AG04450 (cell line): ENCODE results near the gene SPEN. TPM values are rescaled to one million over a fixed set of nuclear protein-coding genes. Genes with fewer than 3 reads are reported as not detected.
A peak's percentile ranks its signal among the peaks of the same experiment; 100 is the strongest.

Experiments
- CTCF ChIA-PET: fragments of 300-600, 350-600 bp; formaldehyde crosslinking; extraction: SDS; loops from one replicate; lab custom pipeline; 2022; ENCODE audit warnings: antibody characterized with exemption, inconsistent platforms; lab: Charles Lee
- POLR2A ChIA-PET: fragments of 350-600 bp; formaldehyde crosslinking; extraction: SDS; loops from one replicate; lab custom pipeline; 2021; ENCODE audit warnings: antibody characterized with exemption, inconsistent platforms; lab: Yijun Ruan, JAX
- DNase-seq: peaks from one replicate; pipeline ENCODE4 v3.0.0-alpha.2; 2011; ENCODE audit warnings: low read depth, low spot score
- H3K27ac ChIP-seq: one replicate; pipeline ENCODE4 v1.5.1; 2012; ENCODE audit warnings: low read depth, low read length, control low read depth
- H3K27me3 ChIP-seq: one replicate; pipeline ENCODE4 v1.6.0; 2012; ENCODE audit warnings: low read length; ENCODE audit not compliant: control insufficient read depth, insufficient read depth
- H3K4me3 ChIP-seq: 2 replicates; pipeline ENCODE4 v1.5.1; 2011; ENCODE audit warnings: mild to moderate bottlenecking, low read depth, low read length, control low read depth
- H3K9me3 ChIP-seq: 2 replicates; pipeline ENCODE4 v1.5.1; 2012; ENCODE audit warnings: low read length; ENCODE audit not compliant: control insufficient read depth, insufficient read depth
- polyA plus RNA-seq: library from polyadenylated mRNA; depleted of rRNA; stranded (reverse); fragments of >200 nt; gene quantifications from 2 replicates; pipeline ENCODE4 v1.2.3, GENCODE V29; 2011
- TF ChIP-seq, protein P1 (sequence below): IDR thresholded peaks from 2 replicates; pipeline ENCODE4 v1.5.1; 2011; ENCODE audit warnings: low read depth, low read length, control low read depth, inconsistent platforms

The SPEN gene
- polyA plus RNA-seq, 1 experiment = 5.2 TPM

DNA sequence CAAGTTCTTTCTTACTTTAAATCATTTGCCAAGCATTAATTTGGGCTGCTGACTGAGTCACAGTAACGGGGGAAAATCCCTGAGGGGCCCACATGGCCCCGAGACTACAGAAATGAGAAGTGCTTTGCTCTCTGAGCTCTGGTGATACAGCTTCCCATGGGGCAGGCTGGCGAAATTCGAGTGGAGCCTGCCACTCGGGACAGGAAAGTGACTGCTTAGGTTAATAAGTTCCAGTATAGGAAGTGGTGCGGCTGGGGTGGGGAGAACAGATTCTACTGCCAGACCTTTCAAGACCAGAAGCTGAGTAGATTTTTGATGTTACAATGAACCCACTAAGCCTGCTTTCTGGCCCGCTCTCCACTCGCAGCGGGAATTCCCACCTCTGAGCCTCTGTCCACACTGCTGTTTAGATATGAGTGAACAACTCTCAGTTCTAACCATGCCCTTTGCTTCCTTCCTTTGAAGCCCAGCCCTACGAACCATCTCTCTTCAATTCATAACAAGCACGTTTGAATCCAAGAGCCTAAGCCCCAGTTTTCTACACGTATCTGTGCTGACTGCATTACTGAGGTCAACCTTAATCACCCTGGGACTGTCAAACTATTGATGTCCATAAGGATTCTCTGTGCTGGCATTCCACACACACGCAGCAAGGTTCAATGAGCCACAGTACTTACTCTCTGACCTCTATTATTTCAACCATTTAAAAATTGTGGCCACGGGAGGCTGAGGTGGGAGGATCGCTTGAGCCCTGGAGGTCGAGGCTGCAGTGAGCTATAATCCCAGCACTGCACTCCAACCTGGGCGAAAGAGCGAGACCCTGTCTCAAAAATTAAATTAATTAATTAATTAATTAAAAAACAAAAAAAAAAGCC, 118.8 kb downstream of the SPEN start:
- Histone ChIP-seq H3K4me3 (no peak overlapping the region), H3K27ac (peak overlapping the region; percentile 84), H3K9me3 (peaks cover 12% of the 10 kb centered on the region), H3K27me3 (no peaks in the 10 kb centered on the region)
- CTCF ChIA-PET = interaction anchor here (1.0 to 1.1 kb wide), 3 partner anchors 8 to 15 kb away, joined by 3 to 4 read pairs (median 3); no protein-coding TSS in a partner anchor
- POLR2A ChIA-PET = no interaction called here
- TF ChIP-seq, protein P1, sequence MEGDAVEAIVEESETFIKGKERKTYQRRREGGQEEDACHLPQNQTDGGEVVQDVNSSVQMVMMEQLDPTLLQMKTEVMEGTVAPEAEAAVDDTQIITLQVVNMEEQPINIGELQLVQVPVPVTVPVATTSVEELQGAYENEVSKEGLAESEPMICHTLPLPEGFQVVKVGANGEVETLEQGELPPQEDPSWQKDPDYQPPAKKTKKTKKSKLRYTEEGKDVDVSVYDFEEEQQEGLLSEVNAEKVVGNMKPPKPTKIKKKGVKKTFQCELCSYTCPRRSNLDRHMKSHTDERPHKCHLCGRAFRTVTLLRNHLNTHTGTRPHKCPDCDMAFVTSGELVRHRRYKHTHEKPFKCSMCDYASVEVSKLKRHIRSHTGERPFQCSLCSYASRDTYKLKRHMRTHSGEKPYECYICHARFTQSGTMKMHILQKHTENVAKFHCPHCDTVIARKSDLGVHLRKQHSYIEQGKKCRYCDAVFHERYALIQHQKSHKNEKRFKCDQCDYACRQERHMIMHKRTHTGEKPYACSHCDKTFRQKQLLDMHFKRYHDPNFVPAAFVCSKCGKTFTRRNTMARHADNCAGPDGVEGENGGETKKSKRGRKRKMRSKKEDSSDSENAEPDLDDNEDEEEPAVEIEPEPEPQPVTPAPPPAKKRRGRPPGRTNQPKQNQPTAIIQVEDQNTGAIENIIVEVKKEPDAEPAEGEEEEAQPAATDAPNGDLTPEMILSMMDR = no peak
- no peak for DNase-seq

DNA sequence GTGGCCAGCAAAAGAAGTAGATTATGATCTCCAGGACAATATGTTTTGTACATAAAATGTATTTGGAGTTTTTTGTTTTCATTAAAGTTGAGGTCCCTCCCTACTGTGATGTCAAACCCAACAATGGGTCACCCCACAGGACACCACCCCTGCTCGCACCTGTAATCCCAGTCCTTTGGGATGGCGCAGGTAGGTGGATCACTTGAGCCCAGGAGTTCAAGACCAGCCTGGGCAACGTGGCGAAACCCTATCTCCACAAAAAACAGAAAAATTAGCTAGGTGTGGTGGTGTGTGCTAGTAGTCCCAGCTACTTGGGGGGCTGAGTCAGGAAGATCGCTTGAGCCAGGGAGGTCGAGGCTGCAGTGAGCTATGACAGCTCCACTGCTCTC, 119.4 kb downstream of the SPEN start:
- Histone ChIP-seq H3K27ac (no peak overlapping the region), H3K9me3 (peaks cover 12% of the 10 kb centered on the region), H3K4me3 (no peak overlapping the region), H3K27me3 (no peaks in the 10 kb centered on the region)
- CTCF ChIA-PET = interaction anchor here (1.0 to 1.1 kb wide), 3 partner anchors 8 to 15 kb away, joined by 3 to 4 read pairs (median 3); no protein-coding TSS in a partner anchor
- POLR2A ChIA-PET = no interaction called here
- TF ChIP-seq, protein P1 = no peak
- no peak for DNase-seq

DNA sequence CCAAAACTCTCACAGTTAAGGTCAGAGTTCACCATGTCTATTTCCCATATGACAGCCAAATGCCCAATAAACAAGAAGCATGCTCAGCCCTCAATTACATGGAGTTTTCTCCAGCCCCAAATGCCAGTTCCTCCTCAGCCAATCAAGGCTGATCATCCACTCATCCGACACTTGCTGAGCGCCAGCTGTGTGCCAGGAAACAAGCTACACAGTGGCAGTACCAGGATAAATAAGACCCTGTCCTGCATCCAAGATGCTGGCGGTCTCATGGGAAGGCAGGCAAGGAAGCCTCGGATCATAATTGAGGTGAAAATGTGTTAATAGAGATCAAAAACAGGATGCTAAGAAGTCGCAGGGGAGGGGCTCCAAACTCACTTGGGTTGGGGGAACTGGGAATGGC, 120.7 kb downstream of the SPEN start:
- POLR2A ChIA-PET = no interaction called here
- no peak overlapping the region for H3K4me3 ChIP-seq
- TF ChIP-seq, protein P1 = no peak

DNA sequence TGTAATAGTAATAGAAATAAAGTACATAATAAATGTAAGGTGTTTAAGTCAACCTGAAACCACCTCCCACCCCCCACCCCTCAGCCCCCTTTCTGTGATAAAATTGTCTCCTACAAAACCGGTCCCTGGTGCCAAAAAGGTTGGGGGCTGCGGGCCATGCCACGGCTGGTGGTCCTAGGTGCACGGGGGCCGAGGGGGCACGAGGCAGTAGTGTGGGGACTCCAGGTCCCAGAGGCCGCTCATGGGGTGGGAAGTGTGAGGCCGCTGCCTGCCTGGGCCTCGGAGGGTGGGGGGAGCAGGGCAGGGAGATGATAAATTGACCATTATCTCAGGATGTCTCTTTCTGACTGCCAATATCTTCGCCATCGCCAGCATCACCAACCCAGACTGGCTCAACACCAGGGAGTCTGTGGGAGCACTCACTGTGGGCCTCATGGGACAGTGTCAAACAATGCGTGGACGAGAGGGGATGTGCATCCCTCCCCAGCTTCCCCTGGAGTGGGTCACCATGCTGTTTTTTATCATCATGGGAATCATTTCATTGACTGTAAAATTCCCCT, 121.9 kb downstream of the SPEN start:
- TF ChIP-seq, protein P1 = no peak
- no peak overlapping the region for H3K4me3 ChIP-seq
- CTCF ChIA-PET = interaction anchor here (1.0 to 1.5 kb wide), 2 partner anchors 153 to 154 kb away, joined by 5 read pairs; no protein-coding TSS in a partner anchor
- DNase-seq = no peak
- H3K27ac ChIP-seq = no peak overlapping the region
- H3K9me3 ChIP-seq = peaks cover 12% of the 10 kb centered on the region
- POLR2A ChIA-PET = no interaction called here
- no peaks in the 10 kb centered on the region for H3K27me3 ChIP-seq

More for the DNA sequence above, 120.7 kb downstream of the SPEN start:
- CTCF ChIA-PET = interaction anchor here (1.0 to 1.5 kb wide), 2 partner anchors 152 to 153 kb away, joined by 5 read pairs; no protein-coding TSS in a partner anchor
- peaks cover 12% of the 10 kb centered on the region for H3K9me3 ChIP-seq
- H3K27me3 ChIP-seq = no peaks in the 10 kb centered on the region
- no peak overlapping the region for H3K27ac ChIP-seq
- no peak for DNase-seq
